ENCODE data around the gene LAMA5.

- TF ChIP-seq, protein P1, sequence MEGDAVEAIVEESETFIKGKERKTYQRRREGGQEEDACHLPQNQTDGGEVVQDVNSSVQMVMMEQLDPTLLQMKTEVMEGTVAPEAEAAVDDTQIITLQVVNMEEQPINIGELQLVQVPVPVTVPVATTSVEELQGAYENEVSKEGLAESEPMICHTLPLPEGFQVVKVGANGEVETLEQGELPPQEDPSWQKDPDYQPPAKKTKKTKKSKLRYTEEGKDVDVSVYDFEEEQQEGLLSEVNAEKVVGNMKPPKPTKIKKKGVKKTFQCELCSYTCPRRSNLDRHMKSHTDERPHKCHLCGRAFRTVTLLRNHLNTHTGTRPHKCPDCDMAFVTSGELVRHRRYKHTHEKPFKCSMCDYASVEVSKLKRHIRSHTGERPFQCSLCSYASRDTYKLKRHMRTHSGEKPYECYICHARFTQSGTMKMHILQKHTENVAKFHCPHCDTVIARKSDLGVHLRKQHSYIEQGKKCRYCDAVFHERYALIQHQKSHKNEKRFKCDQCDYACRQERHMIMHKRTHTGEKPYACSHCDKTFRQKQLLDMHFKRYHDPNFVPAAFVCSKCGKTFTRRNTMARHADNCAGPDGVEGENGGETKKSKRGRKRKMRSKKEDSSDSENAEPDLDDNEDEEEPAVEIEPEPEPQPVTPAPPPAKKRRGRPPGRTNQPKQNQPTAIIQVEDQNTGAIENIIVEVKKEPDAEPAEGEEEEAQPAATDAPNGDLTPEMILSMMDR (IDR thresholded peaks at IDR 0.05): no peak
- TF ChIP-seq POLR2A (IDR thresholded peaks at IDR 0.05): no peak
Observed at GRCh38 chr20:62259294-62259565, 107.9 kb downstream of the LAMA5 start.

Measured in right lobe of liver (tissue), 4 donors.